SU-DHL-6 (cell line): ENCODE data around the gene AP1G2.
"Not testable (repeated sequence)": the region's sequence is repeated elsewhere in the genome, so short reads cannot be mapped to it uniquely, and the experiment has no call there.

Source experiments
- CTCF ChIP-seq: fragments of 200-600 bp; sonication (generic); IDR thresholded peaks from one replicate; pipeline ENCODE4 v1.5.1; 2017; ENCODE audit warnings: antibody characterized with exemption, mild to moderate bottlenecking, low read length, moderate library complexity; ENCODE audit not compliant: insufficient read depth, poor library complexity, severe bottlenecking
- EZH2phosphoT487 ChIP-seq: fragments of 200-600 bp; sonication (generic), shearing (Covaris generic); conservative IDR thresholded peaks from 2 replicates; pipeline ENCODE4 v1.6.1; 2018; ENCODE audit warnings: mild to moderate bottlenecking, antibody characterized with exemption, low read length, moderate library complexity, mixed read lengths

GRCh38 chr14:23584527-23585203 is 17.1 kb upstream of the AP1G2 start:
- TF ChIP-seq CTCF, EZH2phosphoT487: not testable (repeated sequence)
